GM12873 (cell line): ENCODE measurements around the gene RGP1.

Experiments used
- CTCF ChIP-seq: IDR thresholded peaks from 2 replicates; pipeline ENCODE4 v1.5.1; 2012; ENCODE audit warnings: low read depth, mild to moderate bottlenecking, moderate library complexity, low read length, control low read depth; ENCODE audit not compliant: insufficient read depth; ENCODE audit errors: missing control alignments

Gene RGP1

GRCh38 chr9:35705836-35706430 lies 43.2 kb upstream of the RGP1 start:
- TF ChIP-seq CTCF: no peak

DNA sequence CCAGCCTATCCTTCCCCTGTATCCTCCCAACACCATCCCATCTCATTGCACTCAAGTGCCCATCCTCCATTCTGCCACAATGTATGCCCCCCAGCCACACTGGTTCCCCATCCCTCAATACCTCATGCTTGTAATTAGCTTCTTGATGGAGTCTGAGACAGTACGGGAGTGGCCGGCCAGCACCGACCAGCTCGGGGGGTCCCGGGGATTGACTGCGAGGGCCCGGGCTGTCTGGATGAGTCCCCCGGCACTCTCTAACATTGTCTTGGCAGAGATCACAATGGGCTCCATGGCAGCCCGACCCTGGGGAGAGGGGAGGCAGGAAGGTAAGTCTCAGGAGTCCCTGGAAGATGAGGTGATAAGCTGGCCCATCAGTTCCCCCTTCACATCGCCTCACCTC lies 42.1 kb upstream of the RGP1 start:
- no peak for TF ChIP-seq CTCF

- TF ChIP-seq CTCF: no peak
These were observed 40.9 kb upstream of the RGP1 start for GRCh38 chr9:35708146-35708545.

DNA sequence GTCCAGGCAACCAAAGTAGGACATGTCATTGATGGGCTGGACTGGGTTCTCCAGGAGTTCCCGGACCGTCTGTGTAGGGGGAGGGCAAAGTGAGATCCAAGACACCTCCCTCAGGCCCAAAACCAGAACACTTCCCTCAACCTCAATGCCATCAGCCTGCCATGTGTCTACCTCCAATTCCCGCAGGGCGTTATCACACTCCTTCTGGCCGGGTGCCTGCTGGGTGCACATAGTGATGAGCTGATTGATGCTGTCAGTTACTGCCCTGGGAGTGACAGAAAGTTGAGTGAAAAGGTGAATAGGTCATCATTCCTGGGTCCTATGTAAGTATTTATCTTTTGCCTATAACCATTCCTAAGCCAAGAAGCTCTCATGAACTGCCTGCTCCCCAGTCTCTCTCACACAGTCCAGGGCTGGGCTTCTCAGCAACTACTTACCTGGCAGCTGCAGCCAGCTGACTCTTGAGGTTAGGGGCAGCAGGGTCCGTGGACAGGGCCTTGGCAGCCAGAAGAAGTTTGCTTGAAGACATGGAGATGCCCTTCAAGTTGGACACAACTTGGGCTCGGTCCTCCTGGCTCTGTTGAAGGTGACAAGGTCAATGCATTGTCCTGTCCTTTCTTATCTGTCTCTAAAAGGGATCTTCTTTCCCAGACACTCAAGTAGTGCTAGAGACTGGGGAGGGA lies 38.1 kb upstream of the RGP1 start:
- TF ChIP-seq CTCF: no peak

GRCh38 chr9:35711501-35712428 lies 37.3 kb upstream of the RGP1 start:
- no peak for TF ChIP-seq CTCF

- TF ChIP-seq CTCF: no peak
These were observed 36.2 kb upstream of the RGP1 start for GRCh38 chr9:35712762-35713400.

DNA sequence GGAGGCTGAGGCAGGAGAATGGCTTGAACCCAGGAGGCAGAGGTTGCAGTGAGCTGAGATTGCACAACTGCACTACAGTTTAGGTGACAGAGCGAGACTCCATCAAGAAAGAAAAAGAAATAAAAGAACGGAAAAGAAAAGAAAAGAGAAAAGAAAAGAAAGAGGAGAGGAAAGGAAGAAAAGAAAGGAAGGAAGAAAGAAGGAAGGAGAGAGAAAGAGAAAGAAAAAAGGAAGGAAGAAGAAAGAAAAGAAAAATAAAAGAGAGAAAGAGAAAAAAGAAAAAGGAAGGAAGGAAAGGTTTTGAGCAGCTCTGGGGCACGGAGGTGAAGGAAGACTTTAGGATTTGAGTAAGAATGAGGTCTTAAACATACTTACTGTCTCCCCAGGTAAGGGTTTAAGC lies 35.5 kb upstream of the RGP1 start:
- TF ChIP-seq CTCF: no peak
